ENCODE results near the gene ERI2.

DNA sequence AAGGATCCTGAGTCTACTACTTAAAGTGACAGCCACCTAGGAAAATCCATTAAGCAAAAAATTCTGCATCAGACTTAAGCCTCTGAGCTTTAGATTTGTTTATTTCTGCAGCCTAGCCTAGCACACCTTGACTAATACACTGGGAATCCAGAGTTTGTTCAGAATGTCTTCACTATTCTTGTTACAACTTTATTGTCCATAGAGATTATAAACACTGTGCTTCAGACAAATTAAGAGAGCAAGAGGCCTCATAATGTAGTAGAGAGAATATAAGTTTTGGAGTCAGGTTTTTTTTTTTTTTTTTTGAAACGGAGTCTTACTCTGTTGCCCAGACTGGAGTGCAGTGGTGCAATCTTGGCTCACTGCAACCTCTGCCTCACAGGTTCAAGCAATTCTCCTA lies 55.7 kb downstream of the ERI2 start:
- TF ChIP-seq, protein P1, sequence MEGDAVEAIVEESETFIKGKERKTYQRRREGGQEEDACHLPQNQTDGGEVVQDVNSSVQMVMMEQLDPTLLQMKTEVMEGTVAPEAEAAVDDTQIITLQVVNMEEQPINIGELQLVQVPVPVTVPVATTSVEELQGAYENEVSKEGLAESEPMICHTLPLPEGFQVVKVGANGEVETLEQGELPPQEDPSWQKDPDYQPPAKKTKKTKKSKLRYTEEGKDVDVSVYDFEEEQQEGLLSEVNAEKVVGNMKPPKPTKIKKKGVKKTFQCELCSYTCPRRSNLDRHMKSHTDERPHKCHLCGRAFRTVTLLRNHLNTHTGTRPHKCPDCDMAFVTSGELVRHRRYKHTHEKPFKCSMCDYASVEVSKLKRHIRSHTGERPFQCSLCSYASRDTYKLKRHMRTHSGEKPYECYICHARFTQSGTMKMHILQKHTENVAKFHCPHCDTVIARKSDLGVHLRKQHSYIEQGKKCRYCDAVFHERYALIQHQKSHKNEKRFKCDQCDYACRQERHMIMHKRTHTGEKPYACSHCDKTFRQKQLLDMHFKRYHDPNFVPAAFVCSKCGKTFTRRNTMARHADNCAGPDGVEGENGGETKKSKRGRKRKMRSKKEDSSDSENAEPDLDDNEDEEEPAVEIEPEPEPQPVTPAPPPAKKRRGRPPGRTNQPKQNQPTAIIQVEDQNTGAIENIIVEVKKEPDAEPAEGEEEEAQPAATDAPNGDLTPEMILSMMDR (IDR thresholded peaks at IDR 0.05; ENCODE audit: low read depth, low read length), result no peak
- TF ChIP-seq EZH2phosphoT487 (IDR thresholded peaks at IDR 0.05; ENCODE audit: low read depth), result no peak

All from OCI-LY3 (cell line).